NCI-H1436 (cell line): Measurements from ENCODE around the gene NRXN2.
"Not testable (repeated sequence)": the region's sequence is repeated elsewhere in the genome, so short reads cannot be mapped to it uniquely, and the experiment has no call there.

Experiments
- DNase-seq: peaks from one replicate; lab custom pipeline; 2025; lab: John Stamatoyannopoulos, UW

Gene NRXN2

GRCh38 chr11:64721359-64721699 lies 1.7 kb downstream of the NRXN2 start:
- no peak for DNase-seq

- no peak for DNase-seq
These were observed 2.2 kb downstream of the NRXN2 start for GRCh38 chr11:64720640-64721358.

- DNase-seq, result no peak
These were observed 2.8 kb downstream of the NRXN2 start for GRCh38 chr11:64720167-64720566.

- no peak for DNase-seq
These were observed 3.6 kb downstream of the NRXN2 start for GRCh38 chr11:64719406-64719805.

GRCh38 chr11:64718780-64719124 lies 4.2 kb downstream of the NRXN2 start:
- DNase-seq, result no peak

- DNase-seq, result no peak
These were observed 4.8 kb downstream of the NRXN2 start for GRCh38 chr11:64718084-64718779.

GRCh38 chr11:64717268-64717578 lies 5.8 kb downstream of the NRXN2 start:
- DNase-seq, result no peak

- DNase-seq, result no peak
These were observed 6.3 kb downstream of the NRXN2 start for GRCh38 chr11:64716473-64717267.

- no peak for DNase-seq
These were observed 7.1 kb downstream of the NRXN2 start for GRCh38 chr11:64715756-64716472.

- no peak for DNase-seq
These were observed 7.9 kb downstream of the NRXN2 start for GRCh38 chr11:64715110-64715509.

- no peak for DNase-seq
These were observed 8.3 kb downstream of the NRXN2 start for GRCh38 chr11:64714666-64715065.

GRCh38 chr11:64713781-64714363 lies 9.1 kb downstream of the NRXN2 start:
- DNase-seq, result no peak

GRCh38 chr11:64713016-64713707 lies 9.8 kb downstream of the NRXN2 start:
- DNase-seq, result no peak

GRCh38 chr11:64712430-64713015 lies 10.5 kb downstream of the NRXN2 start:
- DNase-seq, result no peak

- DNase-seq, result no peak
These were observed 11.0 kb downstream of the NRXN2 start for GRCh38 chr11:64711956-64712362.

- no peak for DNase-seq
These were observed 11.7 kb downstream of the NRXN2 start for GRCh38 chr11:64711138-64711955.

- DNase-seq, result no peak
These were observed 12.4 kb downstream of the NRXN2 start for GRCh38 chr11:64710418-64711137.

- DNase-seq, result no peak
These were observed 17.5 kb downstream of the NRXN2 start for GRCh38 chr11:64705501-64705900.

GRCh38 chr11:64703048-64703447 lies 19.9 kb downstream of the NRXN2 start:
- no peak for DNase-seq

GRCh38 chr11:64701956-64702355 lies 21.0 kb downstream of the NRXN2 start:
- DNase-seq, result not testable (repeated sequence)
